HCT116 (cell line): ENCODE data around the gene EMILIN1.

Source experiments
- EZH2 ChIP-seq: fragments of 200-600 bp; sonication (generic); IDR thresholded peaks from 2 replicates; pipeline ENCODE4 v1.6.1; 2017; ENCODE audit warnings: antibody characterized with exemption, mixed run types
- EZH2phosphoT487 ChIP-seq: fragments of 200-600 bp; IDR thresholded peaks from 2 replicates; pipeline ENCODE4 v1.6.1; 2018; ENCODE audit warnings: antibody characterized with exemption, borderline replicate concordance
- JUND ChIP-seq: IDR thresholded peaks from 2 replicates; pipeline ENCODE4 v1.6.1; 2012
- POLR2A ChIP-seq: IDR thresholded peaks from 2 replicates; pipeline ENCODE4 v1.7.0; 2011; ENCODE audit warnings: borderline replicate concordance; ENCODE audit not compliant: insufficient read depth, insufficient read length; ENCODE audit errors: extremely low read depth
- POLR2AphosphoS5 ChIP-seq: IDR thresholded peaks from 2 replicates; pipeline ENCODE4 v1.6.1; 2011; ENCODE audit warnings: mild to moderate bottlenecking, low read depth, low read length, moderate library complexity
- SIN3A ChIP-seq: IDR thresholded peaks from 2 replicates; pipeline ENCODE4 v1.6.1; 2012; ENCODE audit warnings: low read depth
- SRF ChIP-seq: IDR thresholded peaks from 2 replicates; pipeline ENCODE4 v1.6.1; 2012; ENCODE audit warnings: low read depth
- YY1 ChIP-seq: IDR thresholded peaks from 2 replicates; pipeline ENCODE4 v1.6.1; 2011; ENCODE audit warnings: low read length, low read depth, moderate library complexity, mild to moderate bottlenecking; ENCODE audit not compliant: insufficient replicate concordance; ENCODE audit errors: extremely low read depth
- TF ChIP-seq, protein P1 (sequence below): IDR thresholded peaks from 2 replicates; pipeline ENCODE4 v1.6.1; 2011; ENCODE audit warnings: mild to moderate bottlenecking, low read length, moderate library complexity; ENCODE audit not compliant: insufficient replicate concordance; ENCODE audit errors: extremely low read depth
- TF ChIP-seq, protein P2 (sequence below): IDR thresholded peaks from 2 replicates; pipeline ENCODE4 v1.6.1; 2012; ENCODE audit warnings: low read depth
- TF ChIP-seq, protein P3 (sequence below), 3 experiments: fragments of 200-600 bp in 1 of 3; sonication (generic) in 1 of 3; IDR thresholded peaks in 2 of 3; conservative IDR thresholded peaks in 1 of 3; 2 replicates each; pipeline ENCODE4 v1.5.1; 2012 to 2017; ENCODE audit warnings: low read depth in 2 of 3, low read length in 2 of 3, antibody characterized with exemption in 1 of 3, borderline replicate concordance in 1 of 3, control low read depth in 1 of 3, mild to moderate bottlenecking in 1 of 3, mixed read lengths in 1 of 3, mixed run types in 1 of 3, moderate library complexity in 1 of 3; ENCODE audit not compliant: insufficient read depth in 1 of 3

DNA sequence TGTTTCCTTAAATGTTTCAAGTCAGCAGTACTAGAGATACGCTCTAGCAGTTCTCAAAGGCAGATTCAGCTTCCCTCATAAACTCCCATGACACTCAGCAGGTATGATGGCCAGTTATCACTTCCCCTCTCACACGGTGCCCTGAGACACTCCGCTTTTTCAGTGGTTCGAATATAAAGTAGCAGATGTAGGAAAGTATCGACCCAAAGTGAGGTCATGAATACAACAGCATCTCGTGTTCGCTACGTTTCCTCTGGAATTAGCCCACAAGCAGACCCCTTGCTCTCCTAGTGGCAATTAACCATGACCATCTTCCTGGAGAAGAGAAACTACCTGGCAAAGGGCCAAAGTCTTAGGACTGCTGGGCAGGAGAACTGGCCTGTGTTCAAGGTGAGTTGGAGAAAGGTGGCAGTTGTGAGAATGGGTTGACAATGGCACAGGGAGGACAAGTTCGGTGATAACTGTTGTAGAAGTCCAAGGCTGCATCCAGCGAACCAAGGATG, 36.2 kb upstream of the EMILIN1 start:
- TF ChIP-seq, protein P1, sequence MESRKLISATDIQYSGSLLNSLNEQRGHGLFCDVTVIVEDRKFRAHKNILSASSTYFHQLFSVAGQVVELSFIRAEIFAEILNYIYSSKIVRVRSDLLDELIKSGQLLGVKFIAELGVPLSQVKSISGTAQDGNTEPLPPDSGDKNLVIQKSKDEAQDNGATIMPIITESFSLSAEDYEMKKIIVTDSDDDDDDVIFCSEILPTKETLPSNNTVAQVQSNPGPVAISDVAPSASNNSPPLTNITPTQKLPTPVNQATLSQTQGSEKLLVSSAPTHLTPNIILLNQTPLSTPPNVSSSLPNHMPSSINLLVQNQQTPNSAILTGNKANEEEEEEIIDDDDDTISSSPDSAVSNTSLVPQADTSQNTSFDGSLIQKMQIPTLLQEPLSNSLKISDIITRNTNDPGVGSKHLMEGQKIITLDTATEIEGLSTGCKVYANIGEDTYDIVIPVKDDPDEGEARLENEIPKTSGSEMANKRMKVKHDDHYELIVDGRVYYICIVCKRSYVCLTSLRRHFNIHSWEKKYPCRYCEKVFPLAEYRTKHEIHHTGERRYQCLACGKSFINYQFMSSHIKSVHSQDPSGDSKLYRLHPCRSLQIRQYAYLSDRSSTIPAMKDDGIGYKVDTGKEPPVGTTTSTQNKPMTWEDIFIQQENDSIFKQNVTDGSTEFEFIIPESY, result no peak
- TF ChIP-seq, protein P2, sequence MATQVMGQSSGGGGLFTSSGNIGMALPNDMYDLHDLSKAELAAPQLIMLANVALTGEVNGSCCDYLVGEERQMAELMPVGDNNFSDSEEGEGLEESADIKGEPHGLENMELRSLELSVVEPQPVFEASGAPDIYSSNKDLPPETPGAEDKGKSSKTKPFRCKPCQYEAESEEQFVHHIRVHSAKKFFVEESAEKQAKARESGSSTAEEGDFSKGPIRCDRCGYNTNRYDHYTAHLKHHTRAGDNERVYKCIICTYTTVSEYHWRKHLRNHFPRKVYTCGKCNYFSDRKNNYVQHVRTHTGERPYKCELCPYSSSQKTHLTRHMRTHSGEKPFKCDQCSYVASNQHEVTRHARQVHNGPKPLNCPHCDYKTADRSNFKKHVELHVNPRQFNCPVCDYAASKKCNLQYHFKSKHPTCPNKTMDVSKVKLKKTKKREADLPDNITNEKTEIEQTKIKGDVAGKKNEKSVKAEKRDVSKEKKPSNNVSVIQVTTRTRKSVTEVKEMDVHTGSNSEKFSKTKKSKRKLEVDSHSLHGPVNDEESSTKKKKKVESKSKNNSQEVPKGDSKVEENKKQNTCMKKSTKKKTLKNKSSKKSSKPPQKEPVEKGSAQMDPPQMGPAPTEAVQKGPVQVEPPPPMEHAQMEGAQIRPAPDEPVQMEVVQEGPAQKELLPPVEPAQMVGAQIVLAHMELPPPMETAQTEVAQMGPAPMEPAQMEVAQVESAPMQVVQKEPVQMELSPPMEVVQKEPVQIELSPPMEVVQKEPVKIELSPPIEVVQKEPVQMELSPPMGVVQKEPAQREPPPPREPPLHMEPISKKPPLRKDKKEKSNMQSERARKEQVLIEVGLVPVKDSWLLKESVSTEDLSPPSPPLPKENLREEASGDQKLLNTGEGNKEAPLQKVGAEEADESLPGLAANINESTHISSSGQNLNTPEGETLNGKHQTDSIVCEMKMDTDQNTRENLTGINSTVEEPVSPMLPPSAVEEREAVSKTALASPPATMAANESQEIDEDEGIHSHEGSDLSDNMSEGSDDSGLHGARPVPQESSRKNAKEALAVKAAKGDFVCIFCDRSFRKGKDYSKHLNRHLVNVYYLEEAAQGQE, result no peak
- TF ChIP-seq POLR2A (no peak), SIN3A (no peak), YY1 (no peak), EZH2 (no peak), EZH2phosphoT487 (no peak), SRF (no peak), JUND (no peak), POLR2AphosphoS5 (no peak; the same call in 1 of the 2 replicates)
- TF ChIP-seq, protein P3, sequence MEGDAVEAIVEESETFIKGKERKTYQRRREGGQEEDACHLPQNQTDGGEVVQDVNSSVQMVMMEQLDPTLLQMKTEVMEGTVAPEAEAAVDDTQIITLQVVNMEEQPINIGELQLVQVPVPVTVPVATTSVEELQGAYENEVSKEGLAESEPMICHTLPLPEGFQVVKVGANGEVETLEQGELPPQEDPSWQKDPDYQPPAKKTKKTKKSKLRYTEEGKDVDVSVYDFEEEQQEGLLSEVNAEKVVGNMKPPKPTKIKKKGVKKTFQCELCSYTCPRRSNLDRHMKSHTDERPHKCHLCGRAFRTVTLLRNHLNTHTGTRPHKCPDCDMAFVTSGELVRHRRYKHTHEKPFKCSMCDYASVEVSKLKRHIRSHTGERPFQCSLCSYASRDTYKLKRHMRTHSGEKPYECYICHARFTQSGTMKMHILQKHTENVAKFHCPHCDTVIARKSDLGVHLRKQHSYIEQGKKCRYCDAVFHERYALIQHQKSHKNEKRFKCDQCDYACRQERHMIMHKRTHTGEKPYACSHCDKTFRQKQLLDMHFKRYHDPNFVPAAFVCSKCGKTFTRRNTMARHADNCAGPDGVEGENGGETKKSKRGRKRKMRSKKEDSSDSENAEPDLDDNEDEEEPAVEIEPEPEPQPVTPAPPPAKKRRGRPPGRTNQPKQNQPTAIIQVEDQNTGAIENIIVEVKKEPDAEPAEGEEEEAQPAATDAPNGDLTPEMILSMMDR (IDR thresholded peaks at IDR 0.05 in 2 of 3, conservative IDR thresholded peaks at IDR 0.05 in 1 of 3; ENCODE audit: borderline replicate concordance in 1 of 3, insufficient read depth in 1 of 3, low read depth in 2 of 3, low read length in 2 of 3), result no peak
